ENCODE results near the gene TTLL11. TPM values are rescaled to one million over a fixed set of nuclear protein-coding genes. Genes with fewer than 3 reads are reported as not detected.

Gene TTLL11
- total RNA-seq, 6 experiments from 2014 or later: 3.2 to 5.2 (median 4.1) TPM

- ATAC-seq (no peak), DNase-seq (no peak)
- Histone ChIP-seq H3K27ac (no peak overlapping the region), H3K4me3 (no peak overlapping the region), H3K36me3 (no peaks in the 10 kb centered on the region), H3K9me3 (no peaks in the 10 kb centered on the region), H3K4me1 (no peaks in the 10 kb centered on the region), H3K27me3 (no peaks in the 10 kb centered on the region)
- intact Hi-C loops (cut with DNase I): no loop called here
- TF ChIP-seq POLR2A (IDR thresholded peaks at IDR 0.05): no peak
- no peak for TF ChIP-seq CTCF (IDR thresholded peaks at IDR 0.05)
- 86% methylated on average over 3 of the region's 3 CpGs for WGBS (ENCODE audit: insufficient coverage, low coverage, low lambda C conversion rate, missing lambda C conversion rate)
These were observed 199.3 kb downstream of the TTLL11 start for GRCh38 chr9:121893786-121894185.

- Histone ChIP-seq H3K9me3 (no peaks in the 10 kb centered on the region), H3K36me3 (no peaks in the 10 kb centered on the region), H3K4me3 (no peak overlapping the region), H3K27ac (no peak overlapping the region), H3K4me1 (no peaks in the 10 kb centered on the region), H3K27me3 (no peaks in the 10 kb centered on the region)
- intact Hi-C loops (cut with DNase I): no loop called here
- 78% methylated on average over 3 of the region's 5 CpGs for WGBS (ENCODE audit: insufficient coverage, low coverage, low lambda C conversion rate, missing lambda C conversion rate)
- DNase-seq: no peak
- TF ChIP-seq CTCF (IDR thresholded peaks at IDR 0.05) (no peak), POLR2A (IDR thresholded peaks at IDR 0.05) (no peak)
- no peak for ATAC-seq
These were observed 200.4 kb downstream of the TTLL11 start for GRCh38 chr9:121892706-121893105.

- H3K4me1 ChIP-seq: no peaks in the 10 kb centered on the region
- ATAC-seq (no peak), DNase-seq (no peak)
- TF ChIP-seq CTCF (IDR thresholded peaks at IDR 0.05) (no peak), POLR2A (IDR thresholded peaks at IDR 0.05) (no peak)
- H3K27me3 ChIP-seq: no peaks in the 10 kb centered on the region
- no peaks in the 10 kb centered on the region for H3K9me3 ChIP-seq
- no peak overlapping the region for H3K27ac ChIP-seq
- intact Hi-C loops (cut with DNase I): no loop called here
- H3K4me3 ChIP-seq: no peak overlapping the region
- no peaks in the 10 kb centered on the region for H3K36me3 ChIP-seq
- 95% methylated on average over 2 of the region's 2 CpGs for whole genome bisulfite sequencing (ENCODE audit: insufficient coverage, low coverage, low lambda C conversion rate, missing lambda C conversion rate)
These were observed 202.4 kb downstream of the TTLL11 start for GRCh38 chr9:121890746-121891145.

- 86% methylated on average over 1 of the region's 2 CpGs for WGBS (ENCODE audit: insufficient coverage, low coverage, low lambda C conversion rate, missing lambda C conversion rate)
- Histone ChIP-seq H3K27me3 (no peaks in the 10 kb centered on the region), H3K4me1 (no peaks in the 10 kb centered on the region), H3K4me3 (no peak overlapping the region), H3K9me3 (no peaks in the 10 kb centered on the region), H3K27ac (no peak overlapping the region), H3K36me3 (no peaks in the 10 kb centered on the region)
- TF ChIP-seq CTCF (IDR thresholded peaks at IDR 0.05): no peak
- TF ChIP-seq POLR2A (IDR thresholded peaks at IDR 0.05): no peak
- intact Hi-C loops (cut with DNase I): no loop called here
- no peak for DNase-seq
- no peak for ATAC-seq
These were observed 203.0 kb downstream of the TTLL11 start for GRCh38 chr9:121889990-121890563.

GRCh38 chr9:121888438-121888775 lies 204.7 kb downstream of the TTLL11 start:
- Histone ChIP-seq H3K4me3 (no peak overlapping the region), H3K9me3 (no peaks in the 10 kb centered on the region), H3K27me3 (no peaks in the 10 kb centered on the region), H3K4me1 (no peaks in the 10 kb centered on the region), H3K36me3 (no peaks in the 10 kb centered on the region), H3K27ac (no peak overlapping the region)
- DNase-seq (no peak), ATAC-seq (no peak)
- WGBS (ENCODE audit: insufficient coverage, low coverage, low lambda C conversion rate, missing lambda C conversion rate): 63% methylated on average over 2 of the region's 4 CpGs
- intact Hi-C loops (cut with DNase I): no loop called here
- TF ChIP-seq CTCF (IDR thresholded peaks at IDR 0.05) (no peak), POLR2A (IDR thresholded peaks at IDR 0.05) (no peak)

Data from right lobe of liver (tissue), 6 donors.